Tracheal epithelial cell (primary cell): ENCODE results near the gene SMIM23. TPM values are rescaled to one million over a fixed set of nuclear protein-coding genes. Genes with fewer than 3 reads are reported as not detected.

Experiments used
- total RNA-seq: library from RNA; depleted of rRNA; stranded (reverse); fragments of >200 nt; gene quantifications from 2 replicates; pipeline ENCODE4 v1.2.1, GENCODE V29; 2014

Gene SMIM23
- not detected in 2 replicates for total RNA-seq

GRCh38 chr5:171785517-171785916, at the start of gene SMIM23:
TSS of gene SMIM23 (plus strand) at chr5:171785817. CDS start at chr5:171785872, 55 bp downstream.

Other genes starting within 250 kb of the SMIM23 start
- 90.4 TPM in 2 replicates for gene FBXW11, start 220.8 kb downstream of the SMIM23 start, total RNA-seq